Neural cell (in vitro differentiated cells): Measurements from ENCODE around the gene PUM1.

Experiments used
- CTCF ChIP-seq: fragments of 450-650 bp; IDR thresholded peaks from 2 replicates; pipeline ENCODE4 v1.5.1; 2014; ENCODE audit warnings: antibody characterized with exemption, mild to moderate bottlenecking, moderate library complexity; ENCODE audit not compliant: poor library complexity, severe bottlenecking
- EP300 ChIP-seq: fragments of 450-650 bp; conservative IDR thresholded peaks from 2 replicates; pipeline ENCODE4 v1.6.1; 2014; ENCODE audit warnings: antibody characterized with exemption, mild to moderate bottlenecking, moderate library complexity; ENCODE audit not compliant: poor library complexity, severe bottlenecking
- EZH2 ChIP-seq: fragments of 200-600, 300-800 bp; shearing (Covaris generic), sonication (generic); IDR thresholded peaks from 2 replicates; pipeline ENCODE4 v1.6.1; 2014; ENCODE audit warnings: antibody characterized with exemption, low read length, borderline replicate concordance, mild to moderate bottlenecking; ENCODE audit not compliant: insufficient read depth, poor library complexity, severe bottlenecking
- MXI1 ChIP-seq: fragments of 450-650 bp; conservative IDR thresholded peaks from 2 replicates; pipeline ENCODE4 v1.6.1; 2014; ENCODE audit warnings: antibody characterized with exemption, mild to moderate bottlenecking; ENCODE audit not compliant: poor library complexity, severe bottlenecking
- POLR2AphosphoS5 ChIP-seq: IDR thresholded peaks from 2 replicates; pipeline ENCODE4 v1.6.1; 2012
- RAD21 ChIP-seq: fragments of 450-650 bp; conservative IDR thresholded peaks from 2 replicates; pipeline ENCODE4 v1.6.1; 2014; ENCODE audit warnings: antibody characterized with exemption, mild to moderate bottlenecking, moderate library complexity
- REST ChIP-seq: IDR thresholded peaks from 2 replicates; pipeline ENCODE4 v1.6.1; 2012; ENCODE audit warnings: borderline replicate concordance
- TAF1 ChIP-seq: IDR thresholded peaks from 2 replicates; pipeline ENCODE4 v1.6.1; 2012; ENCODE audit warnings: low read depth

- TF ChIP-seq CTCF (no peak), RAD21 (no peak), POLR2AphosphoS5 (no peak), MXI1 (no peak), EP300 (no peak), TAF1 (no peak), EZH2 (no peak), REST (no peak)
These were observed 149.2 kb downstream of the PUM1 start for GRCh38 chr1:30916296-30916695.
